ENCODE data around the gene GNAT1.

DNA sequence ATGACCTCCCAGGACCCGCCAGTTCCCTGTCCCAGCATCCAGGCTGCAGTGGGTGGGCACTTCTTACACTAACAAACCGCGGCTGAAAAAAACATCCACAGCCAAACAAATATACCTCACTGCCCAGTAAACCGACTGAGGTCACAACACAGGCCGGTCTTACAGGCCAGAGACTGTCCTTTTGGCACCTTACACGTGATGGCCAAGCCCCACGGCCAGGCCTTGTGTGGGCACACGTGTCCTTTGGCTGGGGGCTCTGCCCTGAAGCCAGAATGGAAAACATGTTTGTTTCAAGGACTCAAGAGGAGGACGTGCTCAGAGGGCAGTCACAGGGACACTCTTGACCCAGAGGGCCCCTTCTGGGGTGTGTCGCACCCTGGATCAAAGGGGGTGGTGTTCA is 23.4 kb downstream of the GNAT1 start:
- TF ChIP-seq, protein P1, sequence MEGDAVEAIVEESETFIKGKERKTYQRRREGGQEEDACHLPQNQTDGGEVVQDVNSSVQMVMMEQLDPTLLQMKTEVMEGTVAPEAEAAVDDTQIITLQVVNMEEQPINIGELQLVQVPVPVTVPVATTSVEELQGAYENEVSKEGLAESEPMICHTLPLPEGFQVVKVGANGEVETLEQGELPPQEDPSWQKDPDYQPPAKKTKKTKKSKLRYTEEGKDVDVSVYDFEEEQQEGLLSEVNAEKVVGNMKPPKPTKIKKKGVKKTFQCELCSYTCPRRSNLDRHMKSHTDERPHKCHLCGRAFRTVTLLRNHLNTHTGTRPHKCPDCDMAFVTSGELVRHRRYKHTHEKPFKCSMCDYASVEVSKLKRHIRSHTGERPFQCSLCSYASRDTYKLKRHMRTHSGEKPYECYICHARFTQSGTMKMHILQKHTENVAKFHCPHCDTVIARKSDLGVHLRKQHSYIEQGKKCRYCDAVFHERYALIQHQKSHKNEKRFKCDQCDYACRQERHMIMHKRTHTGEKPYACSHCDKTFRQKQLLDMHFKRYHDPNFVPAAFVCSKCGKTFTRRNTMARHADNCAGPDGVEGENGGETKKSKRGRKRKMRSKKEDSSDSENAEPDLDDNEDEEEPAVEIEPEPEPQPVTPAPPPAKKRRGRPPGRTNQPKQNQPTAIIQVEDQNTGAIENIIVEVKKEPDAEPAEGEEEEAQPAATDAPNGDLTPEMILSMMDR (IDR thresholded peaks at IDR 0.05): no peak
- TF ChIP-seq ZFX (IDR thresholded peaks at IDR 0.05; ENCODE audit: borderline replicate concordance): no peak

Data from 22Rv1 (cell line).